ENCODE results near the gene DHX15. TPM values are rescaled to one million over a fixed set of nuclear protein-coding genes. Genes with fewer than 3 reads are reported as not detected.

Gene DHX15
- total and polyA plus RNA-seq, 2 of the 13 experiments (the other 11 are each of a cell fraction or from before 2014, with no cell fraction given) = 92.9 to 165 TPM

GRCh38 chr4:24583451-24584210 is 723 bp downstream of the DHX15 start (continued):
- TF ChIP-seq ZNF280B (CRISPR knock-in tag; IDR thresholded peaks at IDR 0.05; ENCODE audit: borderline replicate concordance) (no peak), ZNF17 (CRISPR knock-in tag; IDR thresholded peaks at IDR 0.05) (no peak), ZNF589 (CRISPR knock-in tag; conservative IDR thresholded peaks at IDR 0.05) (no peak), HNF1B (CRISPR knock-in tag; IDR thresholded peaks at IDR 0.05) (no peak), SMAD1 (CRISPR knock-in tag; IDR thresholded peaks at IDR 0.05; ENCODE audit: borderline replicate concordance, low read depth) (no peak), ZNF234 (CRISPR knock-in tag; conservative IDR thresholded peaks at IDR 0.05) (no peak), SNAI1 (CRISPR knock-in tag; IDR thresholded peaks at IDR 0.05; ENCODE audit: borderline replicate concordance) (0 out of 2 replicates have a peak, but pooled peaks have one; percentile 29), PHF8 (CRISPR knock-in tag; IDR thresholded peaks at IDR 0.05) (no peak), ZNF337 (CRISPR knock-in tag; IDR thresholded peaks at IDR 0.05; ENCODE audit: borderline replicate concordance, low read depth) (no peak), ZNF558 (CRISPR knock-in tag; IDR thresholded peaks at IDR 0.05; ENCODE audit: borderline replicate concordance) (no peak), POLR2A (IDR thresholded peaks at IDR 0.05; ENCODE audit: insufficient read depth in 1 of 2, low read depth in 2 of 2, low read length in 2 of 2) (peak in 1 of 2 experiments; percentile 59; a peak in 2 of 4 replicates)
- TF ChIP-seq, protein P1, sequence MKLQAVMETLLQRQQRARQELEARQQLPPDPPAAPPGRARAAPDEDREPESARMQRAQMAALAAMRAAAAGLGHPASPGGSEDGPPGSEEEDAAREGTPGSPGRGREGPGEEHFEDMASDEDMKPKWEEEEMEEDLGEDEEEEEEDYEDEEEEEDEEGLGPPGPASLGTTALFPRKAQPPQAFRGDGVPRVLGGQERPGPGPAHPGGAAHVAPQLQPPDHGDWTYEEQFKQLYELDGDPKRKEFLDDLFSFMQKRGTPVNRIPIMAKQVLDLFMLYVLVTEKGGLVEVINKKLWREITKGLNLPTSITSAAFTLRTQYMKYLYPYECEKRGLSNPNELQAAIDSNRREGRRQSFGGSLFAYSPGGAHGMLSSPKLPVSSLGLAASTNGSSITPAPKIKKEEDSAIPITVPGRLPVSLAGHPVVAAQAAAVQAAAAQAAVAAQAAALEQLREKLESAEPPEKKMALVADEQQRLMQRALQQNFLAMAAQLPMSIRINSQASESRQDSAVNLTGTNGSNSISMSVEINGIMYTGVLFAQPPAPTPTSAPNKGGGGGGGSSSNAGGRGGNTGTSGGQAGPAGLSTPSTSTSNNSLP (IDR thresholded peaks at IDR 0.05; ENCODE audit: low read depth, low read length) = no peak
- TF ChIP-seq, protein P2, sequence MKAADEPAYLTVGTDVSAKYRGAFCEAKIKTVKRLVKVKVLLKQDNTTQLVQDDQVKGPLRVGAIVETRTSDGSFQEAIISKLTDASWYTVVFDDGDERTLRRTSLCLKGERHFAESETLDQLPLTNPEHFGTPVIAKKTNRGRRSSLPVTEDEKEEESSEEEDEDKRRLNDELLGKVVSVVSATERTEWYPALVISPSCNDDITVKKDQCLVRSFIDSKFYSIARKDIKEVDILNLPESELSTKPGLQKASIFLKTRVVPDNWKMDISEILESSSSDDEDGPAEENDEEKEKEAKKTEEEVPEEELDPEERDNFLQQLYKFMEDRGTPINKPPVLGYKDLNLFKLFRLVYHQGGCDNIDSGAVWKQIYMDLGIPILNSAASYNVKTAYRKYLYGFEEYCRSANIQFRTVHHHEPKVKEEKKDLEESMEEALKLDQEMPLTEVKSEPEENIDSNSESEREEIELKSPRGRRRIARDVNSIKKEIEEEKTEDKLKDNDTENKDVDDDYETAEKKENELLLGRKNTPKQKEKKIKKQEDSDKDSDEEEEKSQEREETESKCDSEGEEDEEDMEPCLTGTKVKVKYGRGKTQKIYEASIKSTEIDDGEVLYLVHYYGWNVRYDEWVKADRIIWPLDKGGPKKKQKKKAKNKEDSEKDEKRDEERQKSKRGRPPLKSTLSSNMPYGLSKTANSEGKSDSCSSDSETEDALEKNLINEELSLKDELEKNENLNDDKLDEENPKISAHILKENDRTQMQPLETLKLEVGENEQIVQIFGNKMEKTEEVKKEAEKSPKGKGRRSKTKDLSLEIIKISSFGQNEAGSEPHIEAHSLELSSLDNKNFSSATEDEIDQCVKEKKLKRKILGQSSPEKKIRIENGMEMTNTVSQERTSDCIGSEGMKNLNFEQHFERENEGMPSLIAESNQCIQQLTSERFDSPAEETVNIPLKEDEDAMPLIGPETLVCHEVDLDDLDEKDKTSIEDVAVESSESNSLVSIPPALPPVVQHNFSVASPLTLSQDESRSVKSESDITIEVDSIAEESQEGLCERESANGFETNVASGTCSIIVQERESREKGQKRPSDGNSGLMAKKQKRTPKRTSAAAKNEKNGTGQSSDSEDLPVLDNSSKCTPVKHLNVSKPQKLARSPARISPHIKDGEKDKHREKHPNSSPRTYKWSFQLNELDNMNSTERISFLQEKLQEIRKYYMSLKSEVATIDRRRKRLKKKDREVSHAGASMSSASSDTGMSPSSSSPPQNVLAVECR (CRISPR knock-in tag; IDR thresholded peaks at IDR 0.05; ENCODE audit: borderline replicate concordance) = peak; percentile 65
- TF ChIP-seq, protein P3, sequence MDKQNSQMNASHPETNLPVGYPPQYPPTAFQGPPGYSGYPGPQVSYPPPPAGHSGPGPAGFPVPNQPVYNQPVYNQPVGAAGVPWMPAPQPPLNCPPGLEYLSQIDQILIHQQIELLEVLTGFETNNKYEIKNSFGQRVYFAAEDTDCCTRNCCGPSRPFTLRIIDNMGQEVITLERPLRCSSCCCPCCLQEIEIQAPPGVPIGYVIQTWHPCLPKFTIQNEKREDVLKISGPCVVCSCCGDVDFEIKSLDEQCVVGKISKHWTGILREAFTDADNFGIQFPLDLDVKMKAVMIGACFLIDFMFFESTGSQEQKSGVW (CRISPR knock-in tag; IDR thresholded peaks at IDR 0.05; ENCODE audit: borderline replicate concordance) = 0 out of 2 replicates have a peak, but pooled peaks have one; percentile 8
- TF ChIP-seq, protein P4, sequence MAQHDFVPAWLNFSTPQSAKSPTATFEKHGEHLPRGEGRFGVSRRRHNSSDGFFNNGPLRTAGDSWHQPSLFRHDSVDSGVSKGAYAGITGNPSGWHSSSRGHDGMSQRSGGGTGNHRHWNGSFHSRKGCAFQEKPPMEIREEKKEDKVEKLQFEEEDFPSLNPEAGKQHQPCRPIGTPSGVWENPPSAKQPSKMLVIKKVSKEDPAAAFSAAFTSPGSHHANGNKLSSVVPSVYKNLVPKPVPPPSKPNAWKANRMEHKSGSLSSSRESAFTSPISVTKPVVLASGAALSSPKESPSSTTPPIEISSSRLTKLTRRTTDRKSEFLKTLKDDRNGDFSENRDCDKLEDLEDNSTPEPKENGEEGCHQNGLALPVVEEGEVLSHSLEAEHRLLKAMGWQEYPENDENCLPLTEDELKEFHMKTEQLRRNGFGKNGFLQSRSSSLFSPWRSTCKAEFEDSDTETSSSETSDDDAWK (CRISPR knock-in tag; IDR thresholded peaks at IDR 0.05) = no peak

Data from HepG2 (cell line).